ENCODE measurements around the gene CPNE6. TPM values are rescaled to one million over a fixed set of nuclear protein-coding genes. Genes with fewer than 3 reads are reported as not detected.
A peak's percentile ranks its signal among the peaks of the same experiment; 100 is the strongest.

The CPNE6 gene
- total and polyA plus RNA-seq, 2 of the 13 experiments (the other 11 are each of a cell fraction or from before 2014, with no cell fraction given), result not detected

DNA sequence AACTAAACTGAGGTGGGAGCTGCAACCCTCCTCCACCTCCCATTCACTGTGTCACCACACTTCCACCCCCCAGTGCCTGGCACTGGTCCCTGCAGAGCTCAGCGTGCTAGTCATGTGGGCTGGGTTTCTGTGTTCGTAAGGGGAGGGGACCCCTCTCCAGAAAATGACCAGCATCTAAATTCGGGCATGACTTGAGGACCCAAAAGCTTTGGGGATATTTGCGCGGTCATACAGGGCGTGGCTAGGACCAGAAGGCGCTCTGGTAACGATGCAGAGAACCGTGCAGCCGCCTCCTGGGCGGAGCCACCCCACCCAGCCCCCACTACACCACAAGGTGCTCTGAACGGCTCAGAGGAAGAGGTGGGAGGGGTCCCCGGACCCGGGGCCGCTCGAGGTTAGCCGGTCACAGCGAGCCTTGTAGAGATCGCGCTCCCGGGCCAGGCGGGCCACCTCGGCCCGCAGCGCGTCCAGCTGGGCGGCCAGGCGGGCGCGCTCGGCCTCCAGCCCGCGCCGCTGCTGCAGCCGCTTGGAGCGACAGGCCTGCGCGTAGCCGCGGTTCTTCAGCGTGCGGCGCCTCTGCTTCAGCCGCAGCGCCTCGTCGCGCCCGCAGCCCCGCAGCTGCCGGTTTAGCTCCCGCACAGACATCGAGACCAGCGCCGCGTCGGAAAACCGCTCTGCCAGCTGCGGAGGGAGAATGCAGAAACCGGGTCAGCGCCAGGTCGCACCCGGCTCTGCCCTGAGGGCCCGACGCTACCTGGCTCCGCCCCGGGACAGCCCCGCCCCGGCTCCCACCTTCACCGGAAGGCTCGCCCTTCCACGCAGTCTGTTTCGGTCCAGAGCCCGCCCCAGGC lies 9.8 kb downstream of the CPNE6 start (continued):
- TF ChIP-seq ZHX1 (CRISPR knock-in tag; IDR thresholded peaks at IDR 0.05; ENCODE audit: low read depth), result no peak
- no peak for TF ChIP-seq ZNF234 (CRISPR knock-in tag; conservative IDR thresholded peaks at IDR 0.05)
- no peak for TF ChIP-seq ZNF337 (CRISPR knock-in tag; IDR thresholded peaks at IDR 0.05; ENCODE audit: borderline replicate concordance, low read depth)
- TF ChIP-seq, protein P1, sequence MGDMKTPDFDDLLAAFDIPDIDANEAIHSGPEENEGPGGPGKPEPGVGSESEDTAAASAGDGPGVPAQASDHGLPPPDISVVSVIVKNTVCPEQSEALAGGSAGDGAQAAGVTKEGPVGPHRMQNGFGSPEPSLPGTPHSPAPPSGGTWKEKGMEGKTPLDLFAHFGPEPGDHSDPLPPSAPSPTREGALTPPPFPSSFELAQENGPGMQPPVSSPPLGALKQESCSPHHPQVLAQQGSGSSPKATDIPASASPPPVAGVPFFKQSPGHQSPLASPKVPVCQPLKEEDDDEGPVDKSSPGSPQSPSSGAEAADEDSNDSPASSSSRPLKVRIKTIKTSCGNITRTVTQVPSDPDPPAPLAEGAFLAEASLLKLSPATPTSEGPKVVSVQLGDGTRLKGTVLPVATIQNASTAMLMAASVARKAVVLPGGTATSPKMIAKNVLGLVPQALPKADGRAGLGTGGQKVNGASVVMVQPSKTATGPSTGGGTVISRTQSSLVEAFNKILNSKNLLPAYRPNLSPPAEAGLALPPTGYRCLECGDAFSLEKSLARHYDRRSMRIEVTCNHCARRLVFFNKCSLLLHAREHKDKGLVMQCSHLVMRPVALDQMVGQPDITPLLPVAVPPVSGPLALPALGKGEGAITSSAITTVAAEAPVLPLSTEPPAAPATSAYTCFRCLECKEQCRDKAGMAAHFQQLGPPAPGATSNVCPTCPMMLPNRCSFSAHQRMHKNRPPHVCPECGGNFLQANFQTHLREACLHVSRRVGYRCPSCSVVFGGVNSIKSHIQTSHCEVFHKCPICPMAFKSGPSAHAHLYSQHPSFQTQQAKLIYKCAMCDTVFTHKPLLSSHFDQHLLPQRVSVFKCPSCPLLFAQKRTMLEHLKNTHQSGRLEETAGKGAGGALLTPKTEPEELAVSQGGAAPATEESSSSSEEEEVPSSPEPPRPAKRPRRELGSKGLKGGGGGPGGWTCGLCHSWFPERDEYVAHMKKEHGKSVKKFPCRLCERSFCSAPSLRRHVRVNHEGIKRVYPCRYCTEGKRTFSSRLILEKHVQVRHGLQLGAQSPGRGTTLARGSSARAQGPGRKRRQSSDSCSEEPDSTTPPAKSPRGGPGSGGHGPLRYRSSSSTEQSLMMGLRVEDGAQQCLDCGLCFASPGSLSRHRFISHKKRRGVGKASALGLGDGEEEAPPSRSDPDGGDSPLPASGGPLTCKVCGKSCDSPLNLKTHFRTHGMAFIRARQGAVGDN (CRISPR knock-in tag; IDR thresholded peaks at IDR 0.05), result peak; percentile 94
- no peak for TF ChIP-seq ZNF207 (IDR thresholded peaks at IDR 0.05; ENCODE audit: borderline replicate concordance)
- peak; percentile 84 for TF ChIP-seq ZNF451 (CRISPR knock-in tag; IDR thresholded peaks at IDR 0.05)
- no peak for TF ChIP-seq SNRNP70 (IDR thresholded peaks at IDR 0.05; ENCODE audit: low read depth, low read length)
- no peak for TF ChIP-seq ARNTL (CRISPR knock-in tag; IDR thresholded peaks at IDR 0.05)
- TF ChIP-seq ZNF557 (CRISPR knock-in tag; IDR thresholded peaks at IDR 0.05), result peak; percentile 71; the same call in 1 of the 2 replicates
- peak; percentile 29; the same call in 1 of the 2 replicates for TF ChIP-seq ZNF232 (CRISPR knock-in tag; IDR thresholded peaks at IDR 0.05; ENCODE audit: borderline replicate concordance)
- no peak for TF ChIP-seq SRSF9 (IDR thresholded peaks at IDR 0.05; ENCODE audit: borderline replicate concordance, insufficient read depth, low read depth, low read length, poor library complexity, severe bottlenecking)
- TF ChIP-seq, protein P2, sequence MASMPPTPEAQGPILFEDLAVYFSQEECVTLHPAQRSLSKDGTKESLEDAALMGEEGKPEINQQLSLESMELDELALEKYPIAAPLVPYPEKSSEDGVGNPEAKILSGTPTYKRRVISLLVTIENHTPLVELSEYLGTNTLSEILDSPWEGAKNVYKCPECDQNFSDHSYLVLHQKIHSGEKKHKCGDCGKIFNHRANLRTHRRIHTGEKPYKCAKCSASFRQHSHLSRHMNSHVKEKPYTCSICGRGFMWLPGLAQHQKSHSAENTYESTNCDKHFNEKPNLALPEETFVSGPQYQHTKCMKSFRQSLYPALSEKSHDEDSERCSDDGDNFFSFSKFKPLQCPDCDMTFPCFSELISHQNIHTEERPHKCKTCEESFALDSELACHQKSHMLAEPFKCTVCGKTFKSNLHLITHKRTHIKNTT (CRISPR knock-in tag; IDR thresholded peaks at IDR 0.05), result no peak
- TF ChIP-seq REL (CRISPR knock-in tag; conservative IDR thresholded peaks at IDR 0.05), result no peak
- no peak for TF ChIP-seq ZNF737 (CRISPR knock-in tag; IDR thresholded peaks at IDR 0.05; ENCODE audit: borderline replicate concordance)
- TF ChIP-seq, protein P3, sequence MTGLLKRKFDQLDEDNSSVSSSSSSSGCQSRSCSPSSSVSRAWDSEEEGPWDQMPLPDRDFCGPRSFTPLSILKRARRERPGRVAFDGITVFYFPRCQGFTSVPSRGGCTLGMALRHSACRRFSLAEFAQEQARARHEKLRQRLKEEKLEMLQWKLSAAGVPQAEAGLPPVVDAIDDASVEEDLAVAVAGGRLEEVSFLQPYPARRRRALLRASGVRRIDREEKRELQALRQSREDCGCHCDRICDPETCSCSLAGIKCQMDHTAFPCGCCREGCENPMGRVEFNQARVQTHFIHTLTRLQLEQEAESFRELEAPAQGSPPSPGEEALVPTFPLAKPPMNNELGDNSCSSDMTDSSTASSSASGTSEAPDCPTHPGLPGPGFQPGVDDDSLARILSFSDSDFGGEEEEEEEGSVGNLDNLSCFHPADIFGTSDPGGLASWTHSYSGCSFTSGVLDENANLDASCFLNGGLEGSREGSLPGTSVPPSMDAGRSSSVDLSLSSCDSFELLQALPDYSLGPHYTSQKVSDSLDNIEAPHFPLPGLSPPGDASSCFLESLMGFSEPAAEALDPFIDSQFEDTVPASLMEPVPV (CRISPR knock-in tag; IDR thresholded peaks at IDR 0.05), result no peak; the same call in 1 of the 2 replicates
- TF ChIP-seq, protein P4, sequence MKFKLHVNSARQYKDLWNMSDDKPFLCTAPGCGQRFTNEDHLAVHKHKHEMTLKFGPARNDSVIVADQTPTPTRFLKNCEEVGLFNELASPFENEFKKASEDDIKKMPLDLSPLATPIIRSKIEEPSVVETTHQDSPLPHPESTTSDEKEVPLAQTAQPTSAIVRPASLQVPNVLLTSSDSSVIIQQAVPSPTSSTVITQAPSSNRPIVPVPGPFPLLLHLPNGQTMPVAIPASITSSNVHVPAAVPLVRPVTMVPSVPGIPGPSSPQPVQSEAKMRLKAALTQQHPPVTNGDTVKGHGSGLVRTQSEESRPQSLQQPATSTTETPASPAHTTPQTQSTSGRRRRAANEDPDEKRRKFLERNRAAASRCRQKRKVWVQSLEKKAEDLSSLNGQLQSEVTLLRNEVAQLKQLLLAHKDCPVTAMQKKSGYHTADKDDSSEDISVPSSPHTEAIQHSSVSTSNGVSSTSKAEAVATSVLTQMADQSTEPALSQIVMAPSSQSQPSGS (CRISPR knock-in tag; IDR thresholded peaks at IDR 0.05), result peak; percentile 24; the same call in 1 of the 2 replicates

Measured in HepG2 (cell line).